ENCODE results near the gene PNPLA7. TPM values are rescaled to one million over a fixed set of nuclear protein-coding genes. Genes with fewer than 3 reads are reported as not detected.
"Not testable (repeated sequence)": the region's sequence is repeated elsewhere in the genome, so short reads cannot be mapped to it uniquely, and the experiment has no call there.

The PNPLA7 gene
- total RNA-seq, 4 donors from 2014 or later: 0.26 to 25.7 (median 3.4) TPM

- H3K27me3 ChIP-seq: no peaks in the 10 kb centered on the region
- no peaks in the 10 kb centered on the region for H3K36me3 ChIP-seq
- intact Hi-C loops (cut with DNase I; ENCODE audit: low total_unique reads): no loop called here
- no peak for DNase-seq
- H3K9me3 ChIP-seq: no peaks in the 10 kb centered on the region
- no peak overlapping the region for H3K27ac ChIP-seq
- no peak for TF ChIP-seq POLR2A (IDR thresholded peaks at IDR 0.05)
- TF ChIP-seq, protein P1, sequence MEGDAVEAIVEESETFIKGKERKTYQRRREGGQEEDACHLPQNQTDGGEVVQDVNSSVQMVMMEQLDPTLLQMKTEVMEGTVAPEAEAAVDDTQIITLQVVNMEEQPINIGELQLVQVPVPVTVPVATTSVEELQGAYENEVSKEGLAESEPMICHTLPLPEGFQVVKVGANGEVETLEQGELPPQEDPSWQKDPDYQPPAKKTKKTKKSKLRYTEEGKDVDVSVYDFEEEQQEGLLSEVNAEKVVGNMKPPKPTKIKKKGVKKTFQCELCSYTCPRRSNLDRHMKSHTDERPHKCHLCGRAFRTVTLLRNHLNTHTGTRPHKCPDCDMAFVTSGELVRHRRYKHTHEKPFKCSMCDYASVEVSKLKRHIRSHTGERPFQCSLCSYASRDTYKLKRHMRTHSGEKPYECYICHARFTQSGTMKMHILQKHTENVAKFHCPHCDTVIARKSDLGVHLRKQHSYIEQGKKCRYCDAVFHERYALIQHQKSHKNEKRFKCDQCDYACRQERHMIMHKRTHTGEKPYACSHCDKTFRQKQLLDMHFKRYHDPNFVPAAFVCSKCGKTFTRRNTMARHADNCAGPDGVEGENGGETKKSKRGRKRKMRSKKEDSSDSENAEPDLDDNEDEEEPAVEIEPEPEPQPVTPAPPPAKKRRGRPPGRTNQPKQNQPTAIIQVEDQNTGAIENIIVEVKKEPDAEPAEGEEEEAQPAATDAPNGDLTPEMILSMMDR (IDR thresholded peaks at IDR 0.05): no peak
- H3K4me3 ChIP-seq: no peak overlapping the region
- no peaks in the 10 kb centered on the region for H3K4me1 ChIP-seq
These were observed 9.7 kb downstream of the PNPLA7 start for GRCh38 chr9:137540536-137540935.

DNA sequence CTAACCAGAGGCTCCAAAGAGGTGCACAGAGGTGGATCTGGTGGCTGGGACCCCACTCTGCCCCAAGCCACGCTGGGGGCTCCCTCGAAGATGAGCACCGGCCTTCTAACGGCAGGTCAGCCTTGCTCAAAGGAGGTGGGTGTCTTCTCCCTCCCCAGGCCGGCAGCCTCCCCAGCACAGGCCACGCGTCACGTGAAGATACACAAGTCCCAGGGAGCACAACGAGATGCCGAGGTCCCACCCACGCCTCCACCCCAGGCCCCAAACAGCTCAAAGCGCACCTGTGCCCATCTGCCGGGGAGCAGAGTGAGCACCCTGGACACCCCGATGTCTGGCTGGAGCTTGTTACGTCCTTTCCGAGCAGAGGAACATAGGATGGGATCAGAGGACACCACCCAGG, 12.1 kb downstream of the PNPLA7 start:
- intact Hi-C loops (cut with DNase I; ENCODE audit: low total_unique reads): no loop called here
- Histone ChIP-seq H3K27me3 (no peaks in the 10 kb centered on the region), H3K9me3 (no peaks in the 10 kb centered on the region), H3K4me1 (no peaks in the 10 kb centered on the region), H3K4me3 (no peak overlapping the region), H3K27ac (no peak overlapping the region), H3K36me3 (no peaks in the 10 kb centered on the region)
- DNase-seq: no peak
- TF ChIP-seq, protein P1 (IDR thresholded peaks at IDR 0.05): no peak
- TF ChIP-seq POLR2A (IDR thresholded peaks at IDR 0.05): no peak

DNA sequence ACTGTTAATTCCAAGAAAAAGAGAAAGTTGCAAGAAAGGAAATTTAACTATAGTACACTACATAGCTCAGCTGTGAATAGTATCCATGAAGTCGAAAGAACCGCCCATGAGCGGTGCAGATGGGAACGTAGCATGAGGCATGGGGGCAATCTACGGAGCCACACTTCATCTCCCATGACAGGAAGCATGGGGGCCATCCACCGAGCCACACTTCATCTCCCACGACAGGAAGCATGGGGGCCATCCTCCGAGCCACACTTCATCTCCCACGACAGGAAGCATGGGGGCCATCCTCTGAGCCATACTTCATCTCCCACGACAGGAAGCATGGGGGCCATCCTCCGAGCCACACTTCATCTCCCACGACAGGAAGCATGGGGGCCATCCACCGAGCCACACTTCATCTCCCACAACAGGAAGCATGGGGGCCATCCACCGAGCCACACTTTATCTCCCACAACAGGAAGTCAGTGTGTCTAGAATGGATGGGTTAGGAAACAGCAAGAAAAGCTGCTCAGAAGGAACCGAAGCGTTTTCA, 13.5 kb downstream of the PNPLA7 start:
- H3K36me3 ChIP-seq; H3K4me1 ChIP-seq; H3K9me3 ChIP-seq; H3K4me3 ChIP-seq; intact Hi-C loops (cut with DNase I; ENCODE audit: low total_unique reads); DNase-seq; H3K27ac ChIP-seq; H3K27me3 ChIP-seq: not testable (repeated sequence)

DNA sequence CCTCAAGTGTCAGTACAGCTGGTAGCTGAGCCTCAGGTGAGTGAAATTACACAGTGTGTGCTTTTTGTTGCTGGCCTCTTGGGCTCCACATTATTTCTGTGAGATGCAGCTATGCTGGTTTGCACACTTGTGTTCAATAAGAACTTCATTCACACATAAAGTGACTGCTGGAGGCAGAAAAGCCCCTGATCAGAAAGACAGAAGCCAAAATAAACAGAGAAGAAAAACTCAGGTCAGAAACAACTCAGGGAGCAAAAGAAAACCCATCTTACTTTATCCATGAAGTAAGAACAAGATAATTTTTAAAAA, 15.1 kb downstream of the PNPLA7 start:
- intact Hi-C loops (cut with DNase I; ENCODE audit: low total_unique reads): no loop called here
- Histone ChIP-seq H3K27me3 (no peaks in the 10 kb centered on the region), H3K36me3 (no peaks in the 10 kb centered on the region), H3K4me1 (no peaks in the 10 kb centered on the region), H3K4me3 (no peak overlapping the region), H3K9me3 (no peaks in the 10 kb centered on the region), H3K27ac (no peak overlapping the region)
- no peak for DNase-seq
- TF ChIP-seq POLR2A (IDR thresholded peaks at IDR 0.05): no peak
- TF ChIP-seq, protein P1 (IDR thresholded peaks at IDR 0.05): no peak

DNA sequence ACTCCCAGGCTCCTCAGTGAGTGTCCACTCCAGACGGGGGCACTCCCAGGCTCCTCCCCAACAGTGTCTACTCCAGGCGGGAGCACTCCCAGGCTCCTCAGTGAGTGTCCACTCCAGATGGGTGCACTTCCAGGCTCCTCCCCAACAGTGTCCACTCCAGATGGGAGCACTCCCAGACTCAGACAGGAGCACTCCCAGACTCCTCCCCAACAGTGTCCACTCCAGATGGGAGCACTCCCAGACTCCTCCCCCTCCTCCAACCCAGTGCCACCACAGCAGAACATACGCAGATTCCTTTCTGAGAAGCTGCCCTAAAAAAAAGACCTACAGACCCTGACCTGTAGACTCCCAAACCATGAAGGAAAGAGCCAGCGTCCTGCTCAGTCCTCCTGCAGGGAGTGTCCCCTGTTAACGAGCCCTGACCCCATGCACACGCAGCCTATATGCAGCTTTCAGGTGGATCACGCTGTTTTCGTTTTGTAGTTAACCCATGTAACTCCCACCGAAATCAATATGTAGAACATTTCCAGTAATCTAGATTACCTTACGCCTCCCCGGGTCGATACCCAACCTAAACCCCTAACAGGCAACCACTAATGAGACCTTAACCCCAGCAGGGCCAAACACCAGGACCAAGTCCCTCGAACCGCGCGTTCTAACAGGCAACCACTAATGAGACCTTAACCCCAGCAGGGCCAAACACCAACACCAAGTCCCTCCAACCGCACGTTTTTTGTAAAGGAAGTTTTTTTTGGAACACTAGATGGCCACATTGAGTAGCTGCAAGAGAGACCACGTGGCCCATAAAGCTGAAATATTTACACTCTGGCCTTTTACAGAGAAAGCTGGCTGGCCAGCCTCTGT, 15.7 kb downstream of the PNPLA7 start:
- no peaks in the 10 kb centered on the region for H3K27me3 ChIP-seq
- intact Hi-C loops (cut with DNase I; ENCODE audit: low total_unique reads): no loop called here
- DNase-seq: no peak
- no peak overlapping the region for H3K27ac ChIP-seq
- no peak for TF ChIP-seq POLR2A (IDR thresholded peaks at IDR 0.05)
- TF ChIP-seq, protein P1 (IDR thresholded peaks at IDR 0.05): peak; percentile 49 to 70 (median 62)
- no peaks in the 10 kb centered on the region for H3K4me1 ChIP-seq
- no peaks in the 10 kb centered on the region for H3K36me3 ChIP-seq
- no peak overlapping the region for H3K4me3 ChIP-seq
- H3K9me3 ChIP-seq: no peaks in the 10 kb centered on the region

- H3K36me3 ChIP-seq; H3K27me3 ChIP-seq; H3K27ac ChIP-seq; DNase-seq; intact Hi-C loops (cut with DNase I; ENCODE audit: low total_unique reads); H3K4me1 ChIP-seq; H3K4me3 ChIP-seq; H3K9me3 ChIP-seq: not testable (repeated sequence)
These were observed 17.2 kb downstream of the PNPLA7 start for GRCh38 chr9:137532891-137533468.
